Kidney epithelial cell (primary cell): Measurements from ENCODE around the gene ABCC1. TPM values are rescaled to one million over a fixed set of nuclear protein-coding genes. Genes with fewer than 3 reads are reported as not detected.

Experiments
- DNase-seq: peaks from one replicate; pipeline ENCODE4 v3.0.0-alpha.2; 2010; ENCODE audit warnings: low read depth
- H3K27me3 ChIP-seq: 2 replicates; pipeline ENCODE4 v1.6.0; 2011; ENCODE audit warnings: low read length; ENCODE audit not compliant: control insufficient read depth, insufficient read depth
- H3K36me3 ChIP-seq: 2 replicates; pipeline ENCODE4 v1.5.1; 2011; ENCODE audit warnings: low read length; ENCODE audit not compliant: control insufficient read depth, insufficient read depth
- H3K4me3 ChIP-seq: 2 replicates; pipeline ENCODE4 v1.5.1; 2011; ENCODE audit warnings: low read depth, mild to moderate bottlenecking, control low read depth, low read length
- total RNA-seq: library from RNA; depleted of rRNA; stranded (reverse); fragments of >200 nt; gene quantifications from 2 replicates; pipeline ENCODE4 v1.2.3, GENCODE V29; 2015
- TF ChIP-seq, protein P1 (sequence below): IDR thresholded peaks from 2 replicates; pipeline ENCODE4 v1.5.1; 2011; ENCODE audit warnings: mild to moderate bottlenecking, moderate library complexity, low read length, control low read depth, inconsistent platforms; ENCODE audit not compliant: insufficient read depth, poor library complexity, severe bottlenecking

ABCC1 gene
- total RNA-seq, 1 donor from 2014 or later, result 24.9 TPM

DNA sequence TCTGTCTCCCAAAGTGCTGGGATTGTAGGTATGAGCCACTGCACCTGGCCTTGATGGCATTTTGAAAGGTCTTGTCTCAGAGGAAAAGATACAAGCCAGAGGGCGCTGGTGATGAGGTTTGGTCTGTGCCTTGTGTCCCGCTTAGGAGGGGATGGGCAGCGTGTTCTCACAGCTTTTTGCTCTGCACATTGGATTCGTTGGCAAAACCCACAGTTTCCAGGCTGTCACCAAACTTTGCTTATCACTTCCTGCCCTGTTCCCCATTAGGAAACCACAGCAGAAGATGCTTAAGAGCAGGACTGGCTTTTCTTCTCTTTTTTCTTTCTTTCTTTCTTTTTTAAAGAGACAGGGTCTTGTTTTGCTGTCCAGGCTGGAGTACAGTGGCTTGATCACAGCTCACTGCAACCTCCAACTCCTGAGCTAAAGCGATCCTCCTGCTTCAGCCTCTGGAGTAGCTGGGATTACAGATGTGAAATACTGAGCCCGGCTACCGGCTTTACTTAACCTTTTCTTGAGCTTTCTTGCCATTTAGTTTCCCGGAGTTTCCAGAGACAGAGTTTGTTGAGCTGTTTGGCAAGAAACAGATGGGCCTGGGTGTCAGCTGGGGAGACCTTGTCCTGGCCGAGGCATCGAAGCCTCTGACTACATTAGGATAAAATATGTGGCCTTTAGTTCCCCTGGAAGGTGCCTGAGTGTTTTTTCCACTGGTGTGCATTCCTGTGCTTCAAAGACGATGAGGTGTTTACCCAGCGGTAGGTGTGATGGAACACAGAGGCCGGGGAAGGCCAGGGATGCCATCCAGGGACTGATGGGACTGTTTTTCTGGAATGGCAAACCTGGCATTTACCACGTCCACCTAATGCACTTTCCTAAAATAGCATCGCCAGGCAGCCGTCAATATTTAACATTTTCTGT lies 112.9 kb downstream of the ABCC1 start:
- TF ChIP-seq, protein P1, sequence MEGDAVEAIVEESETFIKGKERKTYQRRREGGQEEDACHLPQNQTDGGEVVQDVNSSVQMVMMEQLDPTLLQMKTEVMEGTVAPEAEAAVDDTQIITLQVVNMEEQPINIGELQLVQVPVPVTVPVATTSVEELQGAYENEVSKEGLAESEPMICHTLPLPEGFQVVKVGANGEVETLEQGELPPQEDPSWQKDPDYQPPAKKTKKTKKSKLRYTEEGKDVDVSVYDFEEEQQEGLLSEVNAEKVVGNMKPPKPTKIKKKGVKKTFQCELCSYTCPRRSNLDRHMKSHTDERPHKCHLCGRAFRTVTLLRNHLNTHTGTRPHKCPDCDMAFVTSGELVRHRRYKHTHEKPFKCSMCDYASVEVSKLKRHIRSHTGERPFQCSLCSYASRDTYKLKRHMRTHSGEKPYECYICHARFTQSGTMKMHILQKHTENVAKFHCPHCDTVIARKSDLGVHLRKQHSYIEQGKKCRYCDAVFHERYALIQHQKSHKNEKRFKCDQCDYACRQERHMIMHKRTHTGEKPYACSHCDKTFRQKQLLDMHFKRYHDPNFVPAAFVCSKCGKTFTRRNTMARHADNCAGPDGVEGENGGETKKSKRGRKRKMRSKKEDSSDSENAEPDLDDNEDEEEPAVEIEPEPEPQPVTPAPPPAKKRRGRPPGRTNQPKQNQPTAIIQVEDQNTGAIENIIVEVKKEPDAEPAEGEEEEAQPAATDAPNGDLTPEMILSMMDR, result no peak
- Histone ChIP-seq H3K36me3 (peaks cover 2% of the 10 kb centered on the region), H3K27me3 (no peaks in the 10 kb centered on the region), H3K4me3 (no peak overlapping the region)
- DNase-seq, result no peak

DNA sequence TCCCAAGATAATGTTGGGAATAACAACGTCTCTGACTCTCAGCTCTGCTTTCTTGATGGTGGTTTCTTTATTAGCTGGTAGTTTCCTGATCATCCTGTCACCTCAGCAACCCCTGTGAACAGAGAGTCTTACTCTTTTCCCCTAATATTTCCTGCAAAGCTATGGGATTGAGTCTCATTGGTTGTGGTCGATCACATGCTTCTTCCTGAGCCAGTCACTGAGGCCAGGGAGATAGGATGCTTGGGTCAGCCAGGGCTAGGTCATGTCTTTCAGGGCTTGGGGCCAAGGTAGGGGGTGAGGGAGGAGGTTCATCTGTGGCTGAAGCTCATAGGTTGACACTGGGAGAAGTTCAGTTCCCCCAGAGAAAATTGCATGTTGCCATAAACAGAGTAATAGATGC lies 114.3 kb downstream of the ABCC1 start:
- Histone ChIP-seq H3K4me3 (no peak overlapping the region), H3K36me3 (peaks cover 2% of the 10 kb centered on the region), H3K27me3 (no peaks in the 10 kb centered on the region)
- DNase-seq, result no peak
- TF ChIP-seq, protein P1, result no peak

DNA sequence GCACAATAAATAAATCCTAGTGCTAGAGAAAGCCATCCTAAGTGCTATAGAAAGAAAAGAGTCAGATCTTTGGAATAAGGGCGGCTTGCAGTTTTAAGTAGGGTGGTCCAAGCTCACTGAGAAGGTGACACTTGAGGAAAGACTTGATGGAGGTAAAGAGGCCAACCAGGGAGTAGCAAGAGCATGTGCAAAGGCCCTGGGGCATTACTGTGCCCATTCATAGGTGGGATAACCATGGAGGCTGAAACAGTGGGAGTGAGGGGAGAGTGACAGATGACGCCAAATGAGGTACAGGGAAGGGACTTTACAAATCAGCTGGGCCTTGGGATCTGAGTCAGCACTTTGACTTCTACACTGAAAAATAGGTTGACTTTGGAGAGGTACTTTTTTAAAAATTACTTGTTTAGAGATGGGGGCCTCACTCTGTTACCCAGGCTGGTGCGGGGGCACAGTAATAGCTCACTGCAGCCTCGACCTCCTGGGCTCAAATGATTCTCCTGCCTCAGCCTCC lies 115.5 kb downstream of the ABCC1 start:
- TF ChIP-seq, protein P1, result no peak
- H3K4me3 ChIP-seq, result no peak overlapping the region
- peaks cover 2% of the 10 kb centered on the region for H3K36me3 ChIP-seq
- DNase-seq, result no peak
- H3K27me3 ChIP-seq, result no peaks in the 10 kb centered on the region

DNA sequence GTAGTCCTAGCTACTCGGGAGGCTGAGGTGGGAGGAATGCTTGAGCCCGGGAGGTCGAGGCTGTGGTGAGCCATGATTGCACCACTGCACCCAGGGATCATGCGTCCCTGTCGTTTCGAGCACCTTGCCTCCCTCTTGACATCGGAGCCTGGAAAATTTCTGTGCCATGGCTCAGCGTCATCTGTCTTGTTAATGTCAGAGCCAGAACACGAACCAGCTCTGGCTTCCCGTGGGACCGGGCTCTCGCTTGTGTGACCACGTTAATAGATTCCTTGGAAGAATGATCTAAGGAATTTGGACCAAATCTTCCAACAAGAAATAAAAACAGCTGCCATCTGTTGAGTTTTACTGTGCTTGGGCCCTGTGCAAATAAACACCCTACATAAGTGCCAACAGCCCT lies 117.7 kb downstream of the ABCC1 start:
- DNase-seq, result no peak
- Histone ChIP-seq H3K27me3 (no peaks in the 10 kb centered on the region), H3K36me3 (no peaks in the 10 kb centered on the region), H3K4me3 (no peak overlapping the region)
- TF ChIP-seq, protein P1, result no peak

DNA sequence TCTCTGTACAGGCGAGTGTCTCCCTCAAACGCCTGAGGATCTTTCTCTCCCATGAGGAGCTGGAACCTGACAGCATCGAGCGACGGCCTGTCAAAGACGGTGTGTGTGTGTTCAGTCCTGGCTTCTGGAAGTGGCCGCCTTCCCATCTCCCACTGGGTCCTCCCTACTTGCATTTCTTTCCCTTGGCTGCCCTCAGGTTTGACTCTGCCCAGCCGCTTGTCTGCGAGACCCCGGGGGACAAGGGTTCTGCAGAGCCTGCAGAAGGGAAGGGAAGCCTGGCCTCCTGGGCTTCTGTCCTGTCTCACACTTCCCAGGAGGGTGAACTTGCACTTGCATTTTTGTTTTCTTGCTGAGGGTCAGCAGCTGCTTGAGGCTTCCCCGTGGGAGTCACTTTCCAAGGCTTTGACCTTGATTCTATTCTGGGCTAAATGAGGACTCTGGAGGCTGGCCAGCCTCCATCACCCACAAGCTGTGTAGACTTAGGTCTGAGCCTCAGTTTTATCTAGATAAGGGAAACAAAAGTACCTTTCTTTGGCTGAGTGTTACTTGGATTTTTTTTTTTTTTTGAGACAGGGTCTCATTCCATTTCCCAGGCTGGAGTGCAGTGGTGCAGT lies 122.3 kb downstream of the ABCC1 start:
- no peak for DNase-seq
- no peaks in the 10 kb centered on the region for H3K27me3 ChIP-seq
- no peak overlapping the region for H3K4me3 ChIP-seq
- peaks cover 2% of the 10 kb centered on the region for H3K36me3 ChIP-seq
- TF ChIP-seq, protein P1, result no peak
